NCI-H1417 treated with DMSO at 0.1 percent for 48 hours (cell line): ENCODE measurements around the gene ATP2B2.

Experiments used
- DNase-seq: peaks from one replicate; lab custom pipeline; 2025; lab: John Stamatoyannopoulos, UW

The ATP2B2 gene

GRCh38 chr3:10328460-10329071 lies 176.8 kb downstream of the ATP2B2 start:
- DNase-seq, result no peak

GRCh38 chr3:10327592-10327991 lies 177.8 kb downstream of the ATP2B2 start:
- DNase-seq, result no peak

- DNase-seq, result no peak
Measured at GRCh38 chr3:10322352-10322710, 183.1 kb downstream of the ATP2B2 start.

GRCh38 chr3:10321630-10322351 lies 183.6 kb downstream of the ATP2B2 start:
- no peak for DNase-seq

- no peak for DNase-seq
Measured at GRCh38 chr3:10320320-10320677, 185.1 kb downstream of the ATP2B2 start.

- DNase-seq, result no peak
Measured at GRCh38 chr3:10319804-10320203, 185.6 kb downstream of the ATP2B2 start.

GRCh38 chr3:10319251-10319650 lies 186.1 kb downstream of the ATP2B2 start:
- no peak for DNase-seq

- no peak for DNase-seq
Measured at GRCh38 chr3:10317961-10318350, 187.4 kb downstream of the ATP2B2 start.

GRCh38 chr3:10317311-10317960 lies 187.9 kb downstream of the ATP2B2 start:
- no peak for DNase-seq

- no peak for DNase-seq
Measured at GRCh38 chr3:10315771-10316344, 189.5 kb downstream of the ATP2B2 start.

GRCh38 chr3:10315101-10315500 lies 190.3 kb downstream of the ATP2B2 start:
- no peak for DNase-seq

- DNase-seq, result no peak
Measured at GRCh38 chr3:10312861-10313260, 192.5 kb downstream of the ATP2B2 start.

GRCh38 chr3:10312391-10312790 lies 193.0 kb downstream of the ATP2B2 start:
- no peak for DNase-seq

GRCh38 chr3:10311710-10312109 lies 193.7 kb downstream of the ATP2B2 start:
- no peak for DNase-seq

- DNase-seq, result no peak
Measured at GRCh38 chr3:10310578-10310977, 194.8 kb downstream of the ATP2B2 start.

GRCh38 chr3:10309736-10310135 lies 195.7 kb downstream of the ATP2B2 start:
- DNase-seq, result no peak

- DNase-seq, result no peak
Measured at GRCh38 chr3:10308678-10309077, 196.7 kb downstream of the ATP2B2 start.

- no peak for DNase-seq
Measured at GRCh38 chr3:10306156-10306555, 199.2 kb downstream of the ATP2B2 start.

- no peak for DNase-seq
Measured at GRCh38 chr3:10305331-10305902, 200.0 kb downstream of the ATP2B2 start.

GRCh38 chr3:10304905-10305304 lies 200.5 kb downstream of the ATP2B2 start:
- DNase-seq, result no peak

- no peak for DNase-seq
Measured at GRCh38 chr3:10303785-10304184, 201.6 kb downstream of the ATP2B2 start.

- no peak for DNase-seq
Measured at GRCh38 chr3:10303105-10303504, 202.3 kb downstream of the ATP2B2 start.

- DNase-seq, result no peak
Measured at GRCh38 chr3:10300087-10300486, 205.3 kb downstream of the ATP2B2 start.
